ENCODE data around the gene HDAC1. TPM values are rescaled to one million over a fixed set of nuclear protein-coding genes. Genes with fewer than 3 reads are reported as not detected.

The HDAC1 gene
- total and polyA plus RNA-seq, 2 of the 13 experiments (the other 11 are each of a cell fraction or from before 2014, with no cell fraction given) = 93.5 to 189 TPM

DNA sequence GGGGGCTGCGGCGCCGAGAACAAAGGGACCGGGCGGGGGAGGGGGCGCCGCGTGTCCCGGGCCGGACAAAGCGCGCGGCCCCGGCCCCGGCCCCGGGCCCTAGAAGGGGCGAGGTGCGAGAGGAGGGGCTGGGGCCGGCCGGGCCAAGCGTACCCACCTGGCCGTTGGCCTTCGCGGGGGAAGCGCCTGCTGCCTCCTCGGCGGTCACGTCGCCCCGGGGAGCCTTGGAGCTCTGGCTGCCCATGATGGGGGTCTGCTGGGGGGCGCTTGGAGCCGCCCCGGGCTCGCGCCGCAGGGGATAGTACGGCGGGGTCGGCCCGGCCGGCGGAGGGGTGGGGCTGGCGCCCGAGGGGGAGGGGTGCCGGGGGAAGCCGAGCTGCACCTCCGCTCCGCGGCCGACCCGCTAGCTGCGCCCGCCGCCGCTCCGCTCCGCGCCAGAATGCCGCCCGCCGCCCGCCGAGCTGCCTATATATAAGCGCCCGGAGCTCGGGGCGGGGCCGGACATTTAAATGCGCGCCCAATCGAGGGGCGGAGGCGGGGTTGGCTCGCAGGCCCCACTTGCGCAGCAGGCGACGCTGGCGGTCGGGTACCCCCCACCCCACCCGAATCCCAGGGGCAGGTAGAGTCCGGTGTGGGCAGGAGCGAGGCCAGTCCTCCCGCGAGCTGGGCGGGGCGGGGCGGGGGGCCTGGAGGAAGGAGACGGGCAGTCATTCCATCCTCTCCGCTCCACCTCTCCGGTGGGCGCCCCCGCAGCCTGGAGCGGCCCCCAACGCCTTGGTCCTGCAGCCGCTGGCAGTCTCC lies 44.1 kb downstream of the HDAC1 start, which contains the start of gene MARCKSL1 (continued):
- TF ChIP-seq ZNF737 (CRISPR knock-in tag; IDR thresholded peaks at IDR 0.05; ENCODE audit: borderline replicate concordance) (no peak), HIVEP1 (CRISPR knock-in tag; IDR thresholded peaks at IDR 0.05) (no peak), ETV6 (CRISPR knock-in tag; conservative IDR thresholded peaks at IDR 0.05) (no peak), FOSL2 (CRISPR knock-in tag; IDR thresholded peaks at IDR 0.05) (no peak), MEIS1 (CRISPR knock-in tag; IDR thresholded peaks at IDR 0.05; ENCODE audit: borderline replicate concordance) (no peak; the same call in 1 of the 2 replicates), ZNF44 (CRISPR knock-in tag; IDR thresholded peaks at IDR 0.05) (no peak), SRSF1 (optimal IDR thresholded peaks at IDR 0.05; ENCODE audit: low read depth, low read length) (peak; percentile 75), ZNF570 (CRISPR knock-in tag; IDR thresholded peaks at IDR 0.05; ENCODE audit: borderline replicate concordance) (no peak), ZNF7 (CRISPR knock-in tag; IDR thresholded peaks at IDR 0.05) (no peak), ZFP1 (CRISPR knock-in tag; IDR thresholded peaks at IDR 0.05) (no peak), ZBTB38 (CRISPR knock-in tag; IDR thresholded peaks at IDR 0.05) (peak; percentile 51; the same call in 1 of the 2 replicates), JUND (CRISPR knock-in tag; IDR thresholded peaks at IDR 0.05) (no peak), ZNF563 (CRISPR knock-in tag; IDR thresholded peaks at IDR 0.05) (no peak), ESRRA (CRISPR knock-in tag; IDR thresholded peaks at IDR 0.05; ENCODE audit: low read depth) (no peak), MYC (CRISPR knock-in tag; IDR thresholded peaks at IDR 0.05; ENCODE audit: borderline replicate concordance) (0 out of 2 replicates have a peak, but pooled peaks have one; percentile 18), BHLHE40 (IDR thresholded peaks at IDR 0.05; ENCODE audit: low read length) (no peak), TEAD3 (CRISPR knock-in tag; optimal IDR thresholded peaks at IDR 0.05; ENCODE audit: borderline replicate concordance) (no peak), SETDB1 (CRISPR knock-in tag; IDR thresholded peaks at IDR 0.05; ENCODE audit: borderline replicate concordance) (no peak)
- TF ChIP-seq, protein P1, sequence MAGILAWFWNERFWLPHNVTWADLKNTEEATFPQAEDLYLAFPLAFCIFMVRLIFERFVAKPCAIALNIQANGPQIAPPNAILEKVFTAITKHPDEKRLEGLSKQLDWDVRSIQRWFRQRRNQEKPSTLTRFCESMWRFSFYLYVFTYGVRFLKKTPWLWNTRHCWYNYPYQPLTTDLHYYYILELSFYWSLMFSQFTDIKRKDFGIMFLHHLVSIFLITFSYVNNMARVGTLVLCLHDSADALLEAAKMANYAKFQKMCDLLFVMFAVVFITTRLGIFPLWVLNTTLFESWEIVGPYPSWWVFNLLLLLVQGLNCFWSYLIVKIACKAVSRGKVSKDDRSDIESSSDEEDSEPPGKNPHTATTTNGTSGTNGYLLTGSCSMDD (CRISPR knock-in tag; IDR thresholded peaks at IDR 0.05) = 0 out of 2 replicates have a peak, but pooled peaks have one; percentile 13
- TF ChIP-seq, protein P2, sequence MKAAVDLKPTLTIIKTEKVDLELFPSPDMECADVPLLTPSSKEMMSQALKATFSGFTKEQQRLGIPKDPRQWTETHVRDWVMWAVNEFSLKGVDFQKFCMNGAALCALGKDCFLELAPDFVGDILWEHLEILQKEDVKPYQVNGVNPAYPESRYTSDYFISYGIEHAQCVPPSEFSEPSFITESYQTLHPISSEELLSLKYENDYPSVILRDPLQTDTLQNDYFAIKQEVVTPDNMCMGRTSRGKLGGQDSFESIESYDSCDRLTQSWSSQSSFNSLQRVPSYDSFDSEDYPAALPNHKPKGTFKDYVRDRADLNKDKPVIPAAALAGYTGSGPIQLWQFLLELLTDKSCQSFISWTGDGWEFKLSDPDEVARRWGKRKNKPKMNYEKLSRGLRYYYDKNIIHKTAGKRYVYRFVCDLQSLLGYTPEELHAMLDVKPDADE (CRISPR knock-in tag; IDR thresholded peaks at IDR 0.05) = 0 out of 2 replicates have a peak, but pooled peaks have one; percentile 41
- TF ChIP-seq, protein P3, sequence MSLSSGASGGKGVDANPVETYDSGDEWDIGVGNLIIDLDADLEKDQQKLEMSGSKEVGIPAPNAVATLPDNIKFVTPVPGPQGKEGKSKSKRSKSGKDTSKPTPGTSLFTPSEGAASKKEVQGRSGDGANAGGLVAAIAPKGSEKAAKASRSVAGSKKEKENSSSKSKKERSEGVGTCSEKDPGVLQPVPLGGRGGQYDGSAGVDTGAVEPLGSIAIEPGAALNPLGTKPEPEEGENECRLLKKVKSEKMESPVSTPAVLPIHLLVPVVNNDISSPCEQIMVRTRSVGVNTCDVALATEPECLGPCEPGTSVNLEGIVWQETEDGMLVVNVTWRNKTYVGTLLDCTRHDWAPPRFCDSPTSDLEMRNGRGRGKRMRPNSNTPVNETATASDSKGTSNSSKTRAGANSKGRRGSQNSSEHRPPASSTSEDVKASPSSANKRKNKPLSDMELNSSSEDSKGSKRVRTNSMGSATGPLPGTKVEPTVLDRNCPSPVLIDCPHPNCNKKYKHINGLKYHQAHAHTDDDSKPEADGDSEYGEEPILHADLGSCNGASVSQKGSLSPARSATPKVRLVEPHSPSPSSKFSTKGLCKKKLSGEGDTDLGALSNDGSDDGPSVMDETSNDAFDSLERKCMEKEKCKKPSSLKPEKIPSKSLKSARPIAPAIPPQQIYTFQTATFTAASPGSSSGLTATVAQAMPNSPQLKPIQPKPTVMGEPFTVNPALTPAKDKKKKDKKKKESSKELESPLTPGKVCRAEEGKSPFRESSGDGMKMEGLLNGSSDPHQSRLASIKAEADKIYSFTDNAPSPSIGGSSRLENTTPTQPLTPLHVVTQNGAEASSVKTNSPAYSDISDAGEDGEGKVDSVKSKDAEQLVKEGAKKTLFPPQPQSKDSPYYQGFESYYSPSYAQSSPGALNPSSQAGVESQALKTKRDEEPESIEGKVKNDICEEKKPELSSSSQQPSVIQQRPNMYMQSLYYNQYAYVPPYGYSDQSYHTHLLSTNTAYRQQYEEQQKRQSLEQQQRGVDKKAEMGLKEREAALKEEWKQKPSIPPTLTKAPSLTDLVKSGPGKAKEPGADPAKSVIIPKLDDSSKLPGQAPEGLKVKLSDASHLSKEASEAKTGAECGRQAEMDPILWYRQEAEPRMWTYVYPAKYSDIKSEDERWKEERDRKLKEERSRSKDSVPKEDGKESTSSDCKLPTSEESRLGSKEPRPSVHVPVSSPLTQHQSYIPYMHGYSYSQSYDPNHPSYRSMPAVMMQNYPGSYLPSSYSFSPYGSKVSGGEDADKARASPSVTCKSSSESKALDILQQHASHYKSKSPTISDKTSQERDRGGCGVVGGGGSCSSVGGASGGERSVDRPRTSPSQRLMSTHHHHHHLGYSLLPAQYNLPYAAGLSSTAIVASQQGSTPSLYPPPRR (CRISPR knock-in tag; IDR thresholded peaks at IDR 0.05; ENCODE audit: borderline replicate concordance) = peak; percentile 44
- TF ChIP-seq, protein P4, sequence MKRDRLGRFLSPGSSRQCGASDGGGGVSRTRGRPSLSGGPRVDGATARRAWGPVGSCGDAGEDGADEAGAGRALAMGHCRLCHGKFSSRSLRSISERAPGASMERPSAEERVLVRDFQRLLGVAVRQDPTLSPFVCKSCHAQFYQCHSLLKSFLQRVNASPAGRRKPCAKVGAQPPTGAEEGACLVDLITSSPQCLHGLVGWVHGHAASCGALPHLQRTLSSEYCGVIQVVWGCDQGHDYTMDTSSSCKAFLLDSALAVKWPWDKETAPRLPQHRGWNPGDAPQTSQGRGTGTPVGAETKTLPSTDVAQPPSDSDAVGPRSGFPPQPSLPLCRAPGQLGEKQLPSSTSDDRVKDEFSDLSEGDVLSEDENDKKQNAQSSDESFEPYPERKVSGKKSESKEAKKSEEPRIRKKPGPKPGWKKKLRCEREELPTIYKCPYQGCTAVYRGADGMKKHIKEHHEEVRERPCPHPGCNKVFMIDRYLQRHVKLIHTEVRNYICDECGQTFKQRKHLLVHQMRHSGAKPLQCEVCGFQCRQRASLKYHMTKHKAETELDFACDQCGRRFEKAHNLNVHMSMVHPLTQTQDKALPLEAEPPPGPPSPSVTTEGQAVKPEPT (CRISPR knock-in tag; IDR thresholded peaks at IDR 0.05; ENCODE audit: low read depth) = no peak

Data from HepG2 (cell line).